ENCODE data around the gene AP1M2. TPM values are rescaled to one million over a fixed set of nuclear protein-coding genes. Genes with fewer than 3 reads are reported as not detected.
A peak's percentile ranks its signal among the peaks of the same experiment; 100 is the strongest.
"Not testable (repeated sequence)": the region's sequence is repeated elsewhere in the genome, so short reads cannot be mapped to it uniquely, and the experiment has no call there.

The AP1M2 gene
- total RNA-seq, 1 donor from 2014 or later = 0.41 TPM

GRCh38 chr19:10602330-10603083, 15.4 kb upstream of the AP1M2 start:
- no peak for FAIRE-seq
- DNase-seq (ENCODE audit: low spot score in 2 of 2) = peak; percentile 97 to 99

- FAIRE-seq = no peak
- DNase-seq (ENCODE audit: low spot score in 2 of 2) = no peak
These were observed 14.9 kb upstream of the AP1M2 start for GRCh38 chr19:10601999-10602329.

GRCh38 chr19:10600149-10600548, 13.0 kb upstream of the AP1M2 start:
- FAIRE-seq (no peak), DNase-seq (ENCODE audit: low spot score in 2 of 2) (no peak)

- peak in 1 of 2 donors; percentile 37 for DNase-seq (ENCODE audit: low spot score in 2 of 2)
- no peak for FAIRE-seq
These were observed 6.9 kb upstream of the AP1M2 start for GRCh38 chr19:10593820-10594637.

- no peak for DNase-seq (ENCODE audit: low spot score in 2 of 2)
- FAIRE-seq = no peak
These were observed 6.0 kb upstream of the AP1M2 start for GRCh38 chr19:10593148-10593547.

- DNase-seq (ENCODE audit: low spot score in 2 of 2) = no peak
- FAIRE-seq = no peak
These were observed 683 bp upstream of the AP1M2 start for GRCh38 chr19:10587839-10588150.

- no peak for DNase-seq (ENCODE audit: low spot score in 2 of 2)
- FAIRE-seq = no peak
These were observed 716 bp downstream of the AP1M2 start for GRCh38 chr19:10586396-10586795.

GRCh38 chr19:10583036-10583776, 3.9 kb downstream of the AP1M2 start:
- FAIRE-seq = no peak
- no peak for DNase-seq (ENCODE audit: low spot score in 2 of 2)

GRCh38 chr19:10582091-10582490, 5.0 kb downstream of the AP1M2 start:
- no peak for DNase-seq (ENCODE audit: low spot score in 2 of 2)
- no peak for FAIRE-seq

- FAIRE-seq (no peak), DNase-seq (ENCODE audit: low spot score in 2 of 2) (peak; percentile 68 to 85)
These were observed 6.0 kb downstream of the AP1M2 start for GRCh38 chr19:10580979-10581631.

GRCh38 chr19:10577951-10578350, 9.2 kb downstream of the AP1M2 start:
- DNase-seq (ENCODE audit: low spot score in 2 of 2) (no peak), FAIRE-seq (no peak)

- no peak for FAIRE-seq
- DNase-seq (ENCODE audit: low spot score in 2 of 2) = no peak
These were observed 11.9 kb downstream of the AP1M2 start for GRCh38 chr19:10575011-10575716.

- FAIRE-seq (no peak), DNase-seq (ENCODE audit: low spot score in 2 of 2) (no peak)
These were observed 12.7 kb downstream of the AP1M2 start for GRCh38 chr19:10574462-10574861.

GRCh38 chr19:10573793-10574192, 13.3 kb downstream of the AP1M2 start:
- DNase-seq (ENCODE audit: low spot score in 2 of 2); FAIRE-seq: not testable (repeated sequence)

- DNase-seq (ENCODE audit: low spot score in 2 of 2) (peak; percentile 91 to 94), FAIRE-seq (peak; percentile 82)
These were observed 18.1 kb downstream of the AP1M2 start, which contains the start of gene CDKN2D for GRCh38 chr19:10568826-10569651. Gene CDKN2D, minus strand, starts transcription at chr19:10568979. Its CDS starts 326 bp downstream, at chr19:10568653.

GRCh38 chr19:10568062-10568825, 18.9 kb downstream of the AP1M2 start:
- DNase-seq (ENCODE audit: low spot score in 2 of 2) (peak in 1 of 2 donors; percentile 13), FAIRE-seq (no peak)

GRCh38 chr19:10567656-10568055, 19.5 kb downstream of the AP1M2 start:
- FAIRE-seq = no peak

GRCh38 chr19:10566658-10567410, 20.3 kb downstream of the AP1M2 start:
- FAIRE-seq (no peak), DNase-seq (ENCODE audit: low spot score in 2 of 2) (peak in 1 of 2 donors; percentile 16)

More at GRCh38 chr19:10567656-10568055, 19.5 kb downstream of the AP1M2 start:
- peak in 1 of 2 donors; percentile 8 for DNase-seq (ENCODE audit: low spot score in 2 of 2)

Measured in frontal cortex (tissue), 4 donors.